SK-N-MC (cell line): ENCODE data around the gene GMDS.
A peak's percentile ranks its signal among the peaks of the same experiment; 100 is the strongest.

Source experiments
- DNase-seq: peaks from one replicate; pipeline ENCODE4 v3.0.0-alpha.2; 2011; ENCODE audit warnings: low read depth, low spot score
- H3K27ac ChIP-seq: fragments of 200-600 bp; sonication (generic); 2 replicates; pipeline ENCODE4 v1.5.1; 2016; ENCODE audit warnings: mixed run types
- H3K36me3 ChIP-seq: fragments of 200-600 bp; sonication (generic); 2 replicates; pipeline ENCODE4 v1.6.1; 2017; ENCODE audit warnings: antibody characterized with exemption, low read length, mixed read lengths; ENCODE audit not compliant: insufficient read depth
- H3K4me3 ChIP-seq: fragments of 200-600 bp; sonication (generic); 2 replicates; pipeline ENCODE4 v1.5.1; 2016
- H3K9ac ChIP-seq: fragments of 200-600 bp; sonication (generic); 2 replicates; pipeline ENCODE4 v1.8.0; 2017; ENCODE audit warnings: mixed run types, mixed read lengths; ENCODE audit not compliant: insufficient read length
- H3K9me3 ChIP-seq: fragments of 200-600 bp; sonication (generic); 2 replicates; pipeline ENCODE4 v1.6.1; 2017; ENCODE audit warnings: low read depth, mild to moderate bottlenecking, antibody characterized with exemption, low read length, moderate library complexity, mixed read lengths
- EZH2 ChIP-seq: fragments of 200-600 bp; sonication (generic); IDR thresholded peaks from one replicate; pipeline ENCODE4 v1.6.1; 2017; ENCODE audit warnings: antibody characterized with exemption
- FOXP2 ChIP-seq: optimal IDR thresholded peaks from 2 replicates; pipeline ENCODE3; 2011; ENCODE audit warnings: mild to moderate bottlenecking, moderate library complexity; ENCODE audit not compliant: insufficient read depth; ENCODE audit errors: extremely low read length, control extremely low read depth
- POLR2AphosphoS5 ChIP-seq: IDR thresholded peaks from 2 replicates; pipeline ENCODE4 v1.6.1; 2012; ENCODE audit warnings: mild to moderate bottlenecking, low read depth, low read length, borderline replicate concordance

Gene GMDS

DNA sequence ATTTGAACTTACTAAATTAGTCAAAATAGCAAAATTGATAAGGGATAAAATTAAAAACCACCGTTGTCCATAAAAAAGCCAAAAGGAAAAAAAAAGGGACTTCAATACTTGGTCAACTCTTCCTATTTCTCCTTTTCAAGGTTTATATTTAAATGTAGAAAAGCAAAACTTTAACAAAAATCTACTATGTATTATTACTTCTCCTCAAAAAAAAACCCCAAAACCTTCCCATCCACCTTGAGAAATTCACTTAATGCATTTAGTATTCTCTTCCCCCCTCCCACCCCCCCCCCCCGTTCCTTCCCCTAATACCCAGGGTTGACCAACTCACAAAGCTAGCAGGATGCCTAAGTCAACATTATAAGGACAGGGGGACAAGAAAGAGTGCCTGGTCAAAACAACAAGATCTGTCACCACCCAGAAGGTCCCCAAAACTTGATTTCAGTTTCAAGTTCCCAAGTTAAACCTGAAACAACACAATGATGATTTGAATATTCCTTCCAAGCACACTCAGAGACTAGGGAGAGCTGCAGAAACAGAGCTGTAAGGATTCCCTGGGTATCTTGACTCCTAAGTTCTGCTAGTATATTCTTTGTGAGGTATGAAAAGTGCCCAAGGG is 14.6 kb downstream of the GMDS start:
- Histone ChIP-seq H3K4me3 (no peak overlapping the region), H3K36me3 (no peaks in the 10 kb centered on the region), H3K9me3 (no peaks in the 10 kb centered on the region), H3K27ac (peak overlapping the region; percentile 72; the same call in 1 of the 2 replicates), H3K9ac (no peak overlapping the region)
- no peak for TF ChIP-seq EZH2
- TF ChIP-seq FOXP2 = no peak
- TF ChIP-seq POLR2AphosphoS5 = no peak
- DNase-seq = no peak

DNA sequence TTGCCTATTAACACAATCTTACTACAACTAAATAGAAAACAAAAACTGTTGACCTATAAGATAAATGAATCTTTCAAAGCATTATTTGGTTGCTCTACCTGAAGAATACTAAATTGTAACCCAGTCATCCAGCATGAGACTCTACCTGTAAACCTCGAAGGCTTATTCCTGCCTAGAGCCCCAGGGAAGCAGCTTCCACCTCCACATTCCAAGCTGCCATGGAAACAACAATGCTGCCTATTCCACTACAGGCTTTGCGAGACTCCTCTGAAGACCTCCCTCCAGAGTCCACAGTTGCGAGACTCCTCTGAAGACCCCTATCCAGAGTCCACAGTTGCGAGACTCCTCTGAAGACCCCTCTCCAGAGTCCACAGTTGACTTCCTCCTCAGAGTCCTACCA is 15.7 kb downstream of the GMDS start:
- TF ChIP-seq FOXP2 (no peak), POLR2AphosphoS5 (no peak), EZH2 (no peak)
- Histone ChIP-seq H3K9me3 (no peaks in the 10 kb centered on the region), H3K27ac (no peak overlapping the region), H3K9ac (no peak overlapping the region), H3K36me3 (no peaks in the 10 kb centered on the region), H3K4me3 (no peak overlapping the region)
- DNase-seq = no peak

DNA sequence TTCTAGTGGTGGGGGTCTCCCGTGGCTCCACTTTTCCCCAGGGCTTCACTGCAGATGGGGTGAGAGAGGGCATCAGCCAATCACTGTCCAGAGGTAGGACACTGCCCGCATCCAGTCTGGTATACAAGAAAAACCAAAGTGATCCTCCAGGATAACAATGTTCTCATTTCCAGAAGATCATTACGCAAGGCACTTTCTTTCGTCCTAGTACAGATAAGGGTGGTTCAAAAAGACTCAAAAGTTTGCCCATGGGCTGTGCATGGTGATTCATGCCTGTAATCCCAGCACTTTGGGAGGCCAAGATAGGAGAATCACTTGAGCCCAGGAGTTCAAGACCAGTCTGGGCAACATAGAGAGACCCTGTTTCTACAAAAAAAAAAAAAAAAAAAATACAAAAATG is 16.4 kb downstream of the GMDS start:
- Histone ChIP-seq H3K27ac (no peak overlapping the region), H3K9ac (no peak overlapping the region), H3K36me3 (no peaks in the 10 kb centered on the region), H3K4me3 (no peak overlapping the region), H3K9me3 (no peaks in the 10 kb centered on the region)
- no peak for TF ChIP-seq FOXP2
- no peak for TF ChIP-seq EZH2
- no peak for TF ChIP-seq POLR2AphosphoS5
- DNase-seq = no peak

DNA sequence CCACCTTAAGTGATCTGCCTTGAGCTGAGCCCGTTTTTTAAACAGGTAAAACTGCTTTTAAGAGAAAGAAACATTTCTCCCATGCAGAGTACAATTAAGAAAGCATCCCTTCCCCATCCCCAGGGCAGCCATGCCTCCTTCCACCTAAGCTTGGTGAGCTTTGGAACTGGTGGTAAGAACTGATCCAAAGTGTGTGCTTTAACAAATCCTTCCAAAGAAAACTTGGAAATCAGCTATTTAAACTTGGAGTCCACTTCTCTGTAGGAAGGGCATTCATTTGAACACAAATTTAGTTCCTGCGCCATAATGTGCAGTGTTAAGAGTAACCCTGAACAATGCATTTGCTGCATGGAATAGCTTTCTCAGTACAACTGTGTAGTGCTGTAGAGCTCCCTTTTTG is 17.0 kb downstream of the GMDS start:
- TF ChIP-seq POLR2AphosphoS5 = no peak
- no peak for TF ChIP-seq FOXP2
- Histone ChIP-seq H3K4me3 (no peak overlapping the region), H3K36me3 (no peaks in the 10 kb centered on the region), H3K9me3 (no peaks in the 10 kb centered on the region), H3K27ac (no peak overlapping the region), H3K9ac (no peak overlapping the region)
- DNase-seq = no peak

DNA sequence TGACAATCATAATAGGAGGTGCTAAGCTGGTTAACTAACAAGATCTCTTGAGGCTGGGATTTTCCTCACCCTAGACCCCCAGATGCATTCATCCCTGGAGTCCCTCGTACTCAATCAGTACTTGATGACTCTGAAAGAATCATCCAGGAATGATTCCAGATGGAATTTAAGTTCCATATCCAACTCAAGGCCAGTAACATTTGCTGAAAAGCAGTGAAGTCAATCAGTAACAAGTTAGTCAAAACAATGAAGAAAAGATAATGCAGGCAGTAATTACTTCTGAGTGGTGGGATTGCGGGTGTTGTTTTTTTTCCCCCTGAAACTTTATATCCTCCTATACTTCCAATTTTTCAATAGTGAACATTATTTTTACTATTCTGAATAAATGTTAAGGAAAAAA is 18.6 kb downstream of the GMDS start:
- H3K27ac ChIP-seq = no peak overlapping the region

DNA sequence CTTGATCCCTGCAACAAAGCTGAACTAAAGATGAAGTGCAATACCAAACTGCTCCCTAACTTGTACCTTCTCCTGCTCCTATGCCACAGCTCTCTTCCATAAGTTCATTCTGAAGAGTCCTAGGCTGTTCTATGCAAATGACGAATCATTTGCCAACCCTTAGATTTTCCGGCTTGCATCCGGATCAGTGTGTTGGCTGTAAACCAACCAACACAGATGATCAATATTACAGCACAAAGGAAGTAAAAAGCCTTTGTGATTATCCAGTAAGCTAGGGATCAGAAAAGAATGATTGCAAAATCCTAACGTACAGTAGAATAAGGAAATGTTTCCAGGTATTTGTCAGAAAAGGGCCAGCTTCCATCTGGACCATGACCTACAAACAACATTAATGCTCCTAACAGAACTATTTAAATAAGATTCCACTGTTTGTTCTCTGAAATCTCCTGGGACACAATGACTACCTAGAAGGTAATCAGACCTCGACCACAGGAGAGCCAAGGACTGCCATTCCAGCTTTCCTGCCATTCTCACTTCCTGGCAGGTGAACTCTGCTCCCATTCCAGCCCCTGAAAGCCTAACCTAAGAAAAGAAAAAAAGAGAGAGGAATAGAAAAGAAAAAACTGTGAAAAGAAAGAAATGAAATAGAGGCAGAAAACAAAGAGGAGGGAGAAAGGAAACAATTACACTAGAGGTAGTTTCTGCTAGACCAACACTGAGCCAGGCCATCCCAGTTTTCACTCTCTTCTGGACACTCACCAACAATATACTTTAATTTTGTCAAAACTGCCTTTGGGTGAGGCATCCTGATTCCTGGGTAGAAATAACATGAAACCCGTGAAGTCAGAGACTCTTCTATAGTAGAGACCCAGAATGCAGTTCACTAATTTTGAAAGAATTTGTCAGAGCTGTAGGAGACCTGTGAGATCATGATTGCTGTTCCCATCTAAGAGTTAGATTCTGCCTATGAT is 19.7 kb downstream of the GMDS start:
- H3K36me3 ChIP-seq = no peaks in the 10 kb centered on the region
- no peaks in the 10 kb centered on the region for H3K9me3 ChIP-seq
- DNase-seq = no peak
- no peak overlapping the region for H3K4me3 ChIP-seq
- H3K27ac ChIP-seq = no peak overlapping the region
- TF ChIP-seq FOXP2 = no peak
- TF ChIP-seq POLR2AphosphoS5 = no peak
- TF ChIP-seq EZH2 = no peak
- H3K9ac ChIP-seq = no peak overlapping the region

More for the DNA sequence above, 18.6 kb downstream of the GMDS start:
- H3K9me3 ChIP-seq = no peaks in the 10 kb centered on the region
- H3K4me3 ChIP-seq = no peak overlapping the region
- no peak overlapping the region for H3K9ac ChIP-seq
- TF ChIP-seq POLR2AphosphoS5 = no peak
- no peak for TF ChIP-seq FOXP2
- TF ChIP-seq EZH2 = no peak
- no peak for DNase-seq
- H3K36me3 ChIP-seq = no peaks in the 10 kb centered on the region

DNA sequence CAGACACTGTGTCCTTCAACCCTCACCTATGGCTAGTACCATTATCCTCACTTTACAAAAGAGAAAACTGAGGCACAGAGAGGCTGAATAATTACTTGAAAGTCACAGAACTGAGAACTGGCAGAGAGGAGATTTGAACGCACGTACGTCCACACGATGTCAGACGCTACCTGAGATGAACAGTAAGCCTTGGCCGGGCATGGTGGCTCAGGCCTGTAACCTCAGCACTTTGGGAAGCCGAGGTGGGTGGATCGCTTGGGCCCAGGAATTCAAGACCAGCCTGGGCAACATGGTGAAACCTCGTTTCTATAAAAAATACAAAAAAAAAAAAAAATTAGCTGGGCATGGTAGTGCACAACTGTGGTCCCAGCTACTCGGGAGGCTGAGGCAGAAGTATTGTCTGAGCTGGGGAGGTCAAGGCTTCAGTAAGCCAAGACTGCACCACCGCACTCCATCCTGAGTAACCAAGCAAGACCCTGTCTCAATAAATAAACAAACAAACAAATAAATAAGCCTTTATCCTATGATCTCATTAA is 20.5 kb downstream of the GMDS start:
- no peak overlapping the region for H3K27ac ChIP-seq
- no peak for DNase-seq
- H3K36me3 ChIP-seq = no peaks in the 10 kb centered on the region
- no peak overlapping the region for H3K9ac ChIP-seq
- H3K9me3 ChIP-seq = no peaks in the 10 kb centered on the region
- no peak overlapping the region for H3K4me3 ChIP-seq
- TF ChIP-seq EZH2 (no peak), POLR2AphosphoS5 (no peak), FOXP2 (no peak)

DNA sequence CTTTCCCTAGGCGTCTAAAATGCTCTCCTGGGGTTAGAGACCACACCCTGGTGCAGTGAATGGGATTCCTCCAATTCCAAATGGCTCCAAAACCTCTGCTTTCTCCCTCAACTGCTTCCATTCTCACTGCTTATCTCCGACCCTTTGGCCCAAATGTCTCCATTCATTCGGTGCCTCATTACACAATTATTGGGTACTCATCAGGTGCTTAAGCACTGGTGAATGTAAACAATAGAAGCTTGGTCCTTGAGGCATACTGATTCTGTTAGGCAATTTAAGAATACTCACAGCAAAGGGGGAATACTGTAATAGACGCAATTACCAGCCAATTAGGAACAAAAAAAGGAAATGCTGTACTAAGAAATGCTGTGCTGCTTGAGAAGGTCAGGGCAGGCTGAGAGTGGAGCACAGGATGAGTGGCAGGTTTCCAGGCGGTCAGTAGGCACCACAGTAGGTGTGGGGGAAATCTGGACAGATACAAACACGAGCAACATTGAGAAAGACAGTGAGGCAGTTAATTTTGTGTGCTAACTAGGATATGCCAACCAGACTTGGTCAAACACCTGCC is 23.0 kb downstream of the GMDS start:
- H3K9ac ChIP-seq = no peak overlapping the region
- H3K9me3 ChIP-seq = no peaks in the 10 kb centered on the region
- no peaks in the 10 kb centered on the region for H3K36me3 ChIP-seq
- H3K4me3 ChIP-seq = no peak overlapping the region
- TF ChIP-seq FOXP2 = no peak
- TF ChIP-seq POLR2AphosphoS5 = no peak
- no peak for TF ChIP-seq EZH2
- no peak overlapping the region for H3K27ac ChIP-seq
- DNase-seq = no peak
